ENCODE measurements around the gene PLXNA2. TPM values are rescaled to one million over a fixed set of nuclear protein-coding genes. Genes with fewer than 3 reads are reported as not detected.
A peak's percentile ranks its signal among the peaks of the same experiment; 100 is the strongest.

The PLXNA2 gene
- total RNA-seq, 1 donor from 2014 or later = 17.7 TPM

- no peak overlapping the region for H3K9ac ChIP-seq (ENCODE audit: low read length)
- no peaks in the 10 kb centered on the region for H3K36me3 Mint-ChIP-seq (ENCODE audit: low read depth, unreplicated experiment)
Observed at GRCh38 chr1:207984831-207985572, 259.2 kb downstream of the PLXNA2 start.

GRCh38 chr1:207983044-207983635 is 261.0 kb downstream of the PLXNA2 start:
- no peak for TF ChIP-seq CTCF (IDR thresholded peaks at IDR 0.05; ENCODE audit: insufficient read depth, low read depth, low read length)
- no peak for TF ChIP-seq EZH2 (IDR thresholded peaks at IDR 0.05; ENCODE audit: insufficient read depth, low read length)
- H3K27me3 ChIP-seq (ENCODE audit: insufficient read depth, low read length) = no peaks in the 10 kb centered on the region
- no peak overlapping the region for H3K27ac ChIP-seq (ENCODE audit: low read depth, low read length)
- H4K20me1 ChIP-seq (ENCODE audit: insufficient read depth, low read length) = no peaks in the 10 kb centered on the region
- no peak overlapping the region for H3K4me3 ChIP-seq (ENCODE audit: insufficient read depth, low read depth, low read length)
- H3K4me1 ChIP-seq (ENCODE audit: insufficient read depth, low read length) = no peaks in the 10 kb centered on the region
- no peak for DNase-seq (ENCODE audit: low read depth)
- Mint-ChIP-seq H3K9me3 (ENCODE audit: unreplicated experiment) (no peaks in the 10 kb centered on the region), H3K36me3 (ENCODE audit: low read depth, unreplicated experiment) (no peaks in the 10 kb centered on the region), H3K27me3 (ENCODE audit: low read depth, unreplicated experiment) (peaks cover 15% of the 10 kb centered on the region), H3K4me3 (ENCODE audit: unreplicated experiment) (no peak overlapping the region), H3K27ac (ENCODE audit: unreplicated experiment) (no peak overlapping the region), H3K4me1 (ENCODE audit: low read depth, unreplicated experiment) (peaks cover 5% of the 10 kb centered on the region)
- H3K9me3 ChIP-seq (ENCODE audit: insufficient read depth, low read depth, low read length) = no peaks in the 10 kb centered on the region
- no peak overlapping the region for H2AFZ ChIP-seq (ENCODE audit: low read depth, low read length)
- H3K36me3 ChIP-seq (ENCODE audit: insufficient read depth, low read length) = no peaks in the 10 kb centered on the region
- H3K79me2 ChIP-seq (ENCODE audit: insufficient read depth, low read length) = no peaks in the 10 kb centered on the region
- FAIRE-seq = no peak
- no peak overlapping the region for H3K4me2 ChIP-seq (ENCODE audit: low read length)
- H3K9ac ChIP-seq (ENCODE audit: low read length) = no peak overlapping the region

More at GRCh38 chr1:207984831-207985572, 259.2 kb downstream of the PLXNA2 start:
- Mint-ChIP-seq H3K9me3 (ENCODE audit: unreplicated experiment) (peaks cover 3% of the 10 kb centered on the region), H3K4me1 (ENCODE audit: low read depth, unreplicated experiment) (peaks cover 5% of the 10 kb centered on the region), H3K27me3 (ENCODE audit: low read depth, unreplicated experiment) (peaks cover 17% of the 10 kb centered on the region), H3K4me3 (ENCODE audit: unreplicated experiment) (no peak overlapping the region), H3K27ac (ENCODE audit: unreplicated experiment) (no peak overlapping the region)
- H2AFZ ChIP-seq (ENCODE audit: low read depth, low read length) = no peak overlapping the region
- no peaks in the 10 kb centered on the region for H3K36me3 ChIP-seq (ENCODE audit: insufficient read depth, low read length)
- no peaks in the 10 kb centered on the region for H3K79me2 ChIP-seq (ENCODE audit: insufficient read depth, low read length)
- H3K27me3 ChIP-seq (ENCODE audit: insufficient read depth, low read length) = no peaks in the 10 kb centered on the region
- H3K4me1 ChIP-seq (ENCODE audit: insufficient read depth, low read length) = no peaks in the 10 kb centered on the region
- H3K27ac ChIP-seq (ENCODE audit: low read depth, low read length) = no peak overlapping the region
- TF ChIP-seq EZH2 (IDR thresholded peaks at IDR 0.05; ENCODE audit: insufficient read depth, low read length) (no peak), CTCF (IDR thresholded peaks at IDR 0.05; ENCODE audit: insufficient read depth, low read depth, low read length) (no peak)
- no peak overlapping the region for H3K4me3 ChIP-seq (ENCODE audit: insufficient read depth, low read depth, low read length)
- H3K4me2 ChIP-seq (ENCODE audit: low read length) = no peak overlapping the region
- H3K9me3 ChIP-seq (ENCODE audit: insufficient read depth, low read depth, low read length) = no peaks in the 10 kb centered on the region
- FAIRE-seq (no peak), DNase-seq (ENCODE audit: low read depth) (no peak)
- no peaks in the 10 kb centered on the region for H4K20me1 ChIP-seq (ENCODE audit: insufficient read depth, low read length)

- no peaks in the 10 kb centered on the region for H3K9me3 Mint-ChIP-seq (ENCODE audit: unreplicated experiment)
- TF ChIP-seq EZH2 (IDR thresholded peaks at IDR 0.05; ENCODE audit: insufficient read depth, low read length) (no peak), CTCF (IDR thresholded peaks at IDR 0.05; ENCODE audit: insufficient read depth, low read depth, low read length) (peak; percentile 42)
- Histone ChIP-seq H3K36me3 (ENCODE audit: insufficient read depth, low read length) (no peaks in the 10 kb centered on the region), H3K27me3 (ENCODE audit: insufficient read depth, low read length) (no peaks in the 10 kb centered on the region), H3K4me3 (ENCODE audit: insufficient read depth, low read depth, low read length) (no peak overlapping the region), H3K4me2 (ENCODE audit: low read length) (no peak overlapping the region), H3K27ac (ENCODE audit: low read depth, low read length) (no peak overlapping the region), H3K79me2 (ENCODE audit: insufficient read depth, low read length) (no peaks in the 10 kb centered on the region), H2AFZ (ENCODE audit: low read depth, low read length) (no peak overlapping the region), H3K9ac (ENCODE audit: low read length) (no peak overlapping the region), H3K9me3 (ENCODE audit: insufficient read depth, low read depth, low read length) (no peaks in the 10 kb centered on the region), H4K20me1 (ENCODE audit: insufficient read depth, low read length) (no peaks in the 10 kb centered on the region), H3K4me1 (ENCODE audit: insufficient read depth, low read length) (no peaks in the 10 kb centered on the region)
- DNase-seq (ENCODE audit: low read depth) (no peak), FAIRE-seq (no peak)
- H3K36me3 Mint-ChIP-seq (ENCODE audit: low read depth, unreplicated experiment) = no peaks in the 10 kb centered on the region
- H3K4me3 Mint-ChIP-seq (ENCODE audit: unreplicated experiment) = no peak overlapping the region
- H3K4me1 Mint-ChIP-seq (ENCODE audit: low read depth, unreplicated experiment) = peaks cover under 1% of the 10 kb centered on the region
- H3K27ac Mint-ChIP-seq (ENCODE audit: unreplicated experiment) = no peak overlapping the region
- peaks cover 15% of the 10 kb centered on the region for H3K27me3 Mint-ChIP-seq (ENCODE audit: low read depth, unreplicated experiment)
Observed at GRCh38 chr1:207981976-207982375, 262.2 kb downstream of the PLXNA2 start.

Measured in astrocyte (in vitro differentiated cells and primary cell).